GM21423 (cell line): Measurements from ENCODE around the gene SBK3.
"Not testable (repeated sequence)": the region's sequence is repeated elsewhere in the genome, so short reads cannot be mapped to it uniquely, and the experiment has no call there.

Source experiments
- ATAC-seq: cut with Tn5 transposase; IDR thresholded peaks from one replicate; pipeline ENCODE4 v1.9.1; 2021; ENCODE audit warnings: mild to moderate bottlenecking, moderate library complexity; ENCODE audit not compliant: unreplicated experiment

The SBK3 gene

DNA sequence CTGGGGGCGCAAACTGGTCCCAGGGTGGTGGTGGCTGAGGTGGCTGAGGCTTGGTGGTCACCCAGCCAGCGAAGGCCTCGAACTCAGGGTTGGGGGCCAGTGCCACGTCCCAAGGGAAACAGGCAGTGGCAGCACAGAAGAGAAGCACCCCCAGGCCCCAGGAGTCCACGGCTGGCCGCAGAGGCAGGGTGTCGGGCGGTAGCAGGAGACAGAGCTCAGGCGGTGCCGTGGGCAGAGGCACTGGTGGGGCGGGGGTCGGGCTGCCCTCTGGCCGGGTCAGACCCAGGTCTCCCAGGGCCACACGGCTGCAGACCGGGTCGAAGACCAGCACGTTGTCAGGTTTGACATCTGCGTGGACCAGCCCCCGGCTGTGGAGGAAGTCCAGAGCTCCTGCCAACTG lies 4.3 kb downstream of the SBK3 start:
- no peak for ATAC-seq

GRCh38 chr19:55540619-55541018 lies 4.7 kb downstream of the SBK3 start:
- ATAC-seq: no peak

DNA sequence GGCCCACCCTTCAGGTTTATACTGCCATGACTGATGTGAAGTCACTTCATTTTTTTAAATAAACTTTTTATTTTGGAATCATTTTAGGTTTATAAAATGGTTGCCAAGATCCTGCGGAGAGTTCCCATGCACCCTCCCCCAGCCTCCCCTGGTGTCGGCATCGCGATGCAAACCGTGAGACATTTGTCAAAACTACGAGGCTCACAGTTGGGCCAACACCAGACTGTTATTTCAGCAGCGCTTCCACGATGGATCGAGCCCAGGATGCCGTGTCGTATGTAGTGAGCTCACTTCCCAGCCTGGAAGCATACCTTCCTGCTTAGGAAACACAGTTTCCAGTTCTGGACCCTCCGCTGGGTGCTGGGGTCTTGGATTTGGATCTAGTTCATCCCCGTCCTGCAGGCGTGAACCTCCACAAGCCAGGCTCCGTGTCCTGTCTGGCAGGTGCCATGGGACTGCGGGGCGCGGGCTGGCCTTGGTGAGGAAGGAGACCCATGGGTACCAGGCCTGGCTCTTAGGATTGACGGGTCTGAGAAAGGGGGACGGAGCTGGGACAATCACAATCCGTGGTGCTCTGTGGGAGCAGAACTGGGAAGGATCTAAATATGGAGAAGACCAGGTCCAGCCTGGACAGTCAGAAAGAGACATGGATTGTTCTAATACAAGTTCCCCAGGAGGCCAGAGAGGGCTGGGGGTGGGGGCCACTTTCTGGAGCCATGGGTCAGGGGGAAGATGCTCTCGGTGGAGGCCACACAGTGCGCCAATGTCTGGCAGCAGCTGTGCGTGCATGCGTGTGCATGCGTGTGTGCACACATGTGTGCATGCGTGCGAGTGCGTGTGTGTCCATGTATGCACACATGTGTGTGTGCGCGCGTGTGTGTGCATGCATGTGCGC lies 6.0 kb downstream of the SBK3 start:
- no peak for ATAC-seq

DNA sequence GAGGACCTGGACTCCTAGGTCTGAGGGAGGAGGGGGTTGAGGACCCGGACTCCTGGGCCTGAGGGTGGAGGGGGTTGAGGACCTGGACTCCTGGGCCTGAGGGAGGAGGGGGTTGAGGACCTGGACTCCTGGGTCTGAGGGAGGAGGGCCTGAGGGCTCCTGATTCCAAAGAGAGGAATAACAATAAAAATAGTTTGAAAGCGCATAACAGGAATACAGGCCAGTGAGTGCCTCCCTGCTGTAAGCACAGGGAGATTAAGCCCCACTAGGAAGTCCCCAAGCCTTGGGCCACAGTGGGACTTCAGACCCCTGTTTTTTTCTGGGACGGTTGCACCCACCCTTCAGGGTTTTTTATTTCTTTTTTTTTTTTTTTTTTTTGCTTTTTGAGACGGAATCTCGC lies 7.2 kb downstream of the SBK3 start:
- ATAC-seq: no peak

GRCh38 chr19:55537741-55538111 lies 7.6 kb downstream of the SBK3 start:
- ATAC-seq: no peak

DNA sequence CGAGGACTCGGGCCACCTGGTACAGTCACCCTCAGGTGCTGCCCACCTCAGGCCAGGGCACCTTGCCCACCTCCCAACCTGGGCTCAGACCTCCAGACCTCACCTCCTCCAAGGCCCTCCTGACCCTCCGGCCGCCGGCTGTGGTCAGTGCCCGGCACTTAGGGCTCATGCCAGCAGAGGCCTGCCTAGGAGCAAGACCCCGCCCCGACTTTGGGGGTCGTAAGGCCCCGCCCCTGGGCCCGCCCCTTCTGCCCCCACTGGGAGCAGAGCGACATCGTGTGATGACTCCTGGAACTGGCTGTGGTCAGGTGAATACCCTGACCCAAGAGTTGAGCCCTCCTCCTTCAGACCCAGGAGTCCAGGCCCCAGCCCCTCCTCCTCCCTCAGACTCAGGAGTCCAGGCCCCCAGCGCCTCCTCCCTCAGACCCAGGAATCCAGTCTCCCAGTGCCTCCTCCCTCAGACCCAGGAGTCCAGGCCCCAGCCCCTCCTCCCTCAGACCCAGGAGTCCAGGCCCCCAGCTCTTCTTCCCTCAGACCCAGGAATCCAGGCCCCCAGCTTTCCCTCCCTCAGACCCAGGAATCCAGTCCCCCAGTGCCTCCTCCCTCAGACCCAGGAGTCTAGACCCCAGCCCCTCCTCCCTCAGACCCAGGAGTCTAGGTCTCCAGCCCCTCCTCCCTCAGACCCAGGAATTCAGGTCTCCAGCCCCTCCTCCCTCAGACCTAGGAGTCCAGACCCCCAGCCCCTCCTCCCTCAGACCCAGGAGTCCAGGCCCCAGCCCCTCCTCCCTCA lies 8.2 kb downstream of the SBK3 start, which contains the start of gene SBK2:
SBK2 (minus strand) TSS at position 183 of the 790 bp plus-strand sequence. CDS start 839 bp downstream, outside the sequence.
- no peak for ATAC-seq

DNA sequence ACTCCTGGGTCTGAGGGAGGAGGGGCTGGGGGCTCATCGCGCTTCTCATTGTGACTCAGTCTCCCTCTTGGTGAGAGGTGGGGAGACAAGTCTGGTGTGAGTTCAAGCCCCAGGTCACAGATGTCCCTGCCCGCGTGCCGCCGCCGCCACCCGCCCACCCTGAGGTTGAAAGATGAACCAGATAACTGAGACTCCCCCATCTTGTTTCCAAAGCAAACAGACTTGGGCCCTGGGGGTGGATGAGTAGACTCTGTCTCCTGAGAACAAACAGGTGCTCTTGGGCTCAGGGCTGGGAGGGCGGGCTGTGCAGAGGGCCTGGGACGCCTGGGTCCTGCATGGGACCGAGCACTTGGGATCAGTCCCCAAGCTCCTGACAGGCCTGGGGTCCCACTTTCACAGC lies 9.0 kb downstream of the SBK3 start:
- no peak for ATAC-seq

DNA sequence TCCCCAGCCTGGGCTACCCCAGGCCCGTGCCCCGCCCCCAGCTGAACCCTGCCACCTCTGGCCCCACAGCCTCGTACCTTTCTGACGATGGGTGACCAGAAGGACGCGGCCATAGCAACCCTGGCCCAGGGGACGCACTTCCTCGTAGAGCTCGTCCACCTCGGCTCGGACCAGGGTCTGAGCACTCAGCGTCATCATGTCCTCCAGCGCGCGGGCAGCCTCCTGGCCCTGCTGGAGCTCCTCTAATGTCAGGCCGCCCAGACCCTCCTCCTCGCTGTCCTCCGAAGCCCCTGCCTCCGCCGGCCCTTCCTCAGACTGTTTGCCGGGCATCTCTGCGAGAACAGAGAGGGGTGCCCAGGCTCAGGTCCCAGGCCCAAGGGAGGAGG lies 9.4 kb downstream of the SBK3 start:
- no peak for ATAC-seq

- no peak for ATAC-seq
Observed at GRCh38 chr19:55535173-55535964, 10.0 kb downstream of the SBK3 start.

GRCh38 chr19:55534280-55534679 lies 11.1 kb downstream of the SBK3 start:
- ATAC-seq: not testable (repeated sequence)

GRCh38 chr19:55530996-55531395 lies 14.3 kb downstream of the SBK3 start:
- ATAC-seq: no peak

GRCh38 chr19:55529636-55530234 lies 15.6 kb downstream of the SBK3 start:
- no peak for ATAC-seq

DNA sequence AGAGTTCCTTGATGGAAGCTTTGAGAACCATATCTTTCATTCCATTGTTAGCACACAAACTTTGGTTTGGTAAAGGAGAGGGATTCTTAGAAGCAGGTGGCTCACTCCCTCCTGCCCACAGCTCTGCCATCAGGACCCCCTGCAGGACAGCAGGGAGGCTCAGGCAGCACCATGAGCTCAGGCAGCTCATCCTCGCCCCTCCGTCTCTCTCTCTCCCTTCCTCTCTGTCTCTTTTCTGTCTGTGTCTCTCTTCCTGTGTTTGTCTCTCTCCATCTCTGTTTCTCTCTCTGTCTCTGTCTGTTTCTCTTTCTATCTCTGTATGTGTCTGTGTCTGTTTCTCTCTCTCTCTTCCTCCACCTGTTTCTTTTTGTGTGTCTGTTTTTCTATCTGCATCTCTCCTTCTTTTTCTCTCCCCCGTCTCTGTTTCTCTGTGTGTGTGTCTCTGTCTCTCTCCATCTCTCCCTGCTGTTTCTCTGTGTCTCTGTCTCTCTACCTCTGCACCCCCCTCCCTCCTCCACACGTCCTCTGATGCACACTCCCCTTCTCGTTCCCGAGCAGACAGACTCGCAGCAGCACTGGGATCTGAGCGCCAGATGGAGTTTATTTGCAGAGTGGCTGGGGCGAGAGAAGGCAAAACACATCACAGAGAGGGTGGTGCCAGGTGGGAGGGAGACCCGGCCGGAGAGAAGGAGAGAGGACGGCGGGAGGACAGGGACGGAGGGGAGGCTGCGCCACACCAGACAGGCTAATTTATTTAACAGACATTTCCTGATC lies 17.1 kb downstream of the SBK3 start:
- no peak for ATAC-seq

DNA sequence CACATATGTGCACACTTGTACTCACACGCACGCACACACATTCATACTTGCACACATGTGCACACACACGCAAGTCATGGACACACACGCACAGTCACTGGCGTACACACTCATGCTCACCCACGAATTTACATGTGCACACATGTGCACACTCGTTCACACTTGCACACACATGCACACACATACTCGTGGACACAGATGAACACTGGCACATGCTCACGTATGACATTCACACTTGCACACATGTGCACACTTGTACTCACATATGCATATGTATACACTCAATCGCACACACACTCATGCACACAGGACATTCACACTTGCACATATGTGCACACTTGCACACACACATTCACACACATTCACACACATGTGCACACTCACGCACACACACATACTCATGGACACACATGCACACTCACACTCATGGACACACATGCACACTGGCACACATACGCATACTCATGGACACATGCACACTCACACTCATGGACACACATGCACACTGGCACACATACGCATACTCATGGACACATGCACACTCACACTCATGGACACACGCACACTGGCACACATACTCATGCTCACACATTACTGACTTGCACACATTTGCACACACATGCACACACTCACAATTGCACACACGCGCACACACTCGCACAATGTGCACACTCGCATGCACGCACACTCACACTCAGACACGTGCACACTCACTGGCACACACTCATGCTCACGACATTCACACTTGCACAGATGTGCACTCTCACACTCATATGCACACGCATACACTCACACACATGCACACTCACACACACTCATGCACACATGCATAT lies 17.9 kb downstream of the SBK3 start:
- no peak for ATAC-seq

GRCh38 chr19:55526216-55527196 lies 18.8 kb downstream of the SBK3 start:
- no peak for ATAC-seq

DNA sequence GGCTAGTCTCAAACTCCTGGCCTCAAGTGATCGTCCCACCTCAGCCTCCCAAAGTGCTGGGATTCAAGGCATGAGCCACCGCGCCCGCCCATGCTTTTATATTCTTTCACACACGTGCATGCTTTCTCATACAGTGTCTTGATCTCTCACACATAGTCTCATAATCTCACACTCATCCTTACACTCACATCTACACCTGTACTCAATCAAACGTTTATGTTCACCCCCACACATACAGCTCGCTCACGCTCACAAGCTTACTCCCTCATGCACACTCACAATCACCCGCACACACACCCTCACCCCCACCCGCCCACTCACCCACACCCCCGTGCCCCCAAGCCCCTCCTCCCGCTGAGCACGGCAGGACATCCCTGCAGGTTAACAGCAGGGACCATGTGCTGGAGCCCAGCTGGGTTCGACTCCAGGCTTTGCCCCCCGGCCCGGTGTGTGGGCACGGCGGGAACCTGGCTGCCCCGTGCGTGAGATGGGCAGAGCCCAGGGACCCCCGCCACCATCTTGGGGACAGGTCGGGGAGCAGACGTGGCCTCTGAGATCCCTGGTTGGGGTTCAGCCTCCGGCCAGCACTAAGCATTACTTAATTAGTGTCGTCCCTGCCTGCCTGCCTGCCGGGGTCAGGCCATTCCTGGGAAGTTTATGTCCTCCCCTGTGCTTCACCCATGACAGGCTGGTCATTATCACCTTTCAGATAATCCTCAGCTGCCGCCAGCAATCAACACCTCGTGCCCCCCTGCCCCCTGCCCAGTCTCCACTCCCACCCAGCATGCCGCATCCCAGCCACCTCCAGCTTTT lies 19.8 kb downstream of the SBK3 start:
- ATAC-seq: no peak

- no peak for ATAC-seq
Observed at GRCh38 chr19:55520691-55521292, 24.6 kb downstream of the SBK3 start.
